CD4-positive, CD25-positive, alpha-beta regulatory T cell (primary cell): ENCODE data around the gene DIO3. TPM values are rescaled to one million over a fixed set of nuclear protein-coding genes. Genes with fewer than 3 reads are reported as not detected.
A peak's percentile ranks its signal among the peaks of the same experiment; 100 is the strongest.

Source experiments
- ATAC-seq, 2 donors: fragments of 150-1000 bp; cut with Tn5 transposase; one replicate each; pipeline ENCODE4 v1.10.0; 2021; ENCODE audit warnings: low read depth in 2 of 2, moderate number of reproducible peaks in 2 of 2, moderate library complexity in 1 of 2
- DNase-seq, 3 donors: peaks; one replicate each; pipeline versions ENCODE4 v3.0.0 to v3.0.0-alpha.2; 2012 to 2022; ENCODE audit warnings: mixed read lengths in 1 of 3
- H3K27ac ChIP-seq: one replicate; pipeline ENCODE4 v1.7.0; 2013; ENCODE audit warnings: mild to moderate bottlenecking, low read length; ENCODE audit not compliant: insufficient read depth, poor library complexity, severe bottlenecking
- H3K27me3 ChIP-seq: one replicate; pipeline ENCODE4 v1.7.0; 2013; ENCODE audit warnings: low read length; ENCODE audit not compliant: control insufficient read depth, insufficient read depth
- H3K36me3 ChIP-seq: one replicate; pipeline ENCODE4 v1.7.0; 2013; ENCODE audit warnings: mild to moderate bottlenecking, low read length, moderate library complexity; ENCODE audit not compliant: control insufficient read depth, insufficient read depth
- H3K4me1 ChIP-seq: 2 replicates; pipeline ENCODE4 v1.7.0; 2013; ENCODE audit warnings: mild to moderate bottlenecking, low read length; ENCODE audit not compliant: insufficient read depth, control insufficient read depth, poor library complexity, severe bottlenecking
- H3K4me3 ChIP-seq: one replicate; pipeline ENCODE4 v1.7.0; 2013; ENCODE audit warnings: low read depth, mild to moderate bottlenecking, low read length, moderate library complexity
- H3K9me3 ChIP-seq, 2 experiments: 1 replicate in 1 of 2; 2 replicates in 1 of 2; pipeline ENCODE4 v1.7.0; 2013; ENCODE audit warnings: low read length in 2 of 2, mild to moderate bottlenecking in 1 of 2, moderate library complexity in 1 of 2; ENCODE audit not compliant: control insufficient read depth in 2 of 2
- H3K27ac Mint-ChIP-seq, 3 donors: one replicate each; pipeline ENCODE4 v1.8.0; 2020 to 2022; ENCODE audit warnings: mild to moderate bottlenecking in 3 of 3, mixed read lengths in 3 of 3, moderate library complexity in 2 of 3
- H3K27me3 Mint-ChIP-seq: one replicate; pipeline ENCODE4 v1.8.0; 2022; ENCODE audit warnings: mild to moderate bottlenecking, mixed read lengths
- H3K36me3 Mint-ChIP-seq: one replicate; pipeline ENCODE4 v1.8.0; 2020; ENCODE audit warnings: mixed read lengths
- H3K4me1 Mint-ChIP-seq, 4 donors: one replicate each; pipeline ENCODE4 v1.8.0; 2020 to 2022; ENCODE audit warnings: mixed read lengths in 4 of 4, mild to moderate bottlenecking in 1 of 4
- H3K4me3 Mint-ChIP-seq, 4 donors: one replicate each; pipeline ENCODE4 v1.8.0; 2020 to 2022; ENCODE audit warnings: mild to moderate bottlenecking in 4 of 4, mixed read lengths in 4 of 4, moderate library complexity in 3 of 4
- H3K9me3 Mint-ChIP-seq, 7 donors: one replicate each; pipeline ENCODE4 v1.8.0; 2020 to 2022; ENCODE audit warnings: mixed read lengths in 7 of 7, mild to moderate bottlenecking in 3 of 7, moderate library complexity in 2 of 7
- polyA plus RNA-seq, 4 donors: library from polyadenylated mRNA; unstranded; fragments of 300-500 nt; fragmentation: Illumina TruSeq; gene quantifications; one replicate each; pipeline ENCODE4 v1.2.3, GENCODE V29; 2021
- total RNA-seq: library from RNA; stranded (reverse); gene quantifications from one replicate; pipeline ENCODE4 v1.2.3, GENCODE V29; 2022

DIO3 gene
- total RNA-seq, result not detected
- not detected for polyA plus RNA-seq

- H3K36me3 Mint-ChIP-seq, result no peaks in the 10 kb centered on the region
- Histone ChIP-seq H3K4me3 (no peak within 1 kb of the TSS), H3K27me3 (peaks cover 3% of the 10 kb centered on the region), H3K4me1 (no peaks in the 10 kb centered on the region), H3K9me3 (no peaks in the 10 kb centered on the region), H3K27ac (no peak within 1 kb of the TSS), H3K36me3 (no peaks in the 10 kb centered on the region)
- DNase-seq (no peak), ATAC-seq (no peak)
- H3K27me3 Mint-ChIP-seq, result peaks cover 50% of the 10 kb centered on the region
- H3K9me3 Mint-ChIP-seq, result peaks cover 0 to 6% (median 0%) of the 10 kb centered on the region in 7 donors
- peaks cover 0 to 9% (median 1%) of the 10 kb centered on the region in 4 donors for H3K4me1 Mint-ChIP-seq
- no peak within 1 kb of the TSS for H3K27ac Mint-ChIP-seq
- H3K4me3 Mint-ChIP-seq, result peak within 1 kb of the TSS in 2 of 4 donors; percentile 71 to 74
Measured at GRCh38 chr14:101561145-101561896, at the start of gene DIO3. TSS of gene DIO3 (plus strand) at chr14:101561495.

- Mint-ChIP-seq H3K27ac (no peak overlapping the region), H3K4me1 (no peaks in the 10 kb centered on the region), H3K4me3 (no peak overlapping the region), H3K9me3 (peaks cover 0 to 10% (median 0%) of the 10 kb centered on the region in 7 donors), H3K36me3 (no peaks in the 10 kb centered on the region), H3K27me3 (no peaks in the 10 kb centered on the region)
- no peak overlapping the region for H3K4me3 ChIP-seq
- no peak overlapping the region for H3K27ac ChIP-seq
- H3K4me1 ChIP-seq, result no peaks in the 10 kb centered on the region
- ATAC-seq (no peak), DNase-seq (no peak)
- H3K36me3 ChIP-seq, result no peaks in the 10 kb centered on the region
- H3K9me3 ChIP-seq, result no peaks in the 10 kb centered on the region
- no peaks in the 10 kb centered on the region for H3K27me3 ChIP-seq
Measured at GRCh38 chr14:101511620-101512375, 49.5 kb upstream of the DIO3 start.

- Histone ChIP-seq H3K27me3 (no peaks in the 10 kb centered on the region), H3K9me3 (no peaks in the 10 kb centered on the region), H3K27ac (no peak overlapping the region), H3K36me3 (no peaks in the 10 kb centered on the region), H3K4me1 (no peaks in the 10 kb centered on the region), H3K4me3 (no peak overlapping the region)
- no peaks in the 10 kb centered on the region for H3K4me1 Mint-ChIP-seq
- H3K36me3 Mint-ChIP-seq, result no peaks in the 10 kb centered on the region
- no peaks in the 10 kb centered on the region for H3K27me3 Mint-ChIP-seq
- H3K27ac Mint-ChIP-seq, result no peak overlapping the region
- ATAC-seq (no peak), DNase-seq (no peak)
- H3K4me3 Mint-ChIP-seq, result no peak overlapping the region
- peaks cover 0 to 10% (median 0%) of the 10 kb centered on the region in 7 donors for H3K9me3 Mint-ChIP-seq
Measured at GRCh38 chr14:101512376-101512695, 49.0 kb upstream of the DIO3 start.

- Mint-ChIP-seq H3K4me3 (no peak overlapping the region), H3K27ac (no peak overlapping the region), H3K36me3 (no peaks in the 10 kb centered on the region), H3K4me1 (no peaks in the 10 kb centered on the region), H3K9me3 (peaks cover 0 to 10% (median 0%) of the 10 kb centered on the region in 7 donors), H3K27me3 (no peaks in the 10 kb centered on the region)
- ATAC-seq (no peak), DNase-seq (no peak)
- Histone ChIP-seq H3K27ac (no peak overlapping the region), H3K4me1 (no peaks in the 10 kb centered on the region), H3K4me3 (no peak overlapping the region), H3K9me3 (no peaks in the 10 kb centered on the region), H3K36me3 (no peaks in the 10 kb centered on the region), H3K27me3 (no peaks in the 10 kb centered on the region)
Measured at GRCh38 chr14:101514136-101514535, 47.2 kb upstream of the DIO3 start.

- no peaks in the 10 kb centered on the region for H3K4me1 Mint-ChIP-seq
- no peaks in the 10 kb centered on the region for H3K9me3 ChIP-seq
- ATAC-seq, result no peak
- H3K9me3 Mint-ChIP-seq, result peaks cover 0 to 10% (median 0%) of the 10 kb centered on the region in 7 donors
- no peaks in the 10 kb centered on the region for H3K36me3 ChIP-seq
- H3K4me3 ChIP-seq, result no peak overlapping the region
- peak overlapping the region in 1 of 4 donors; percentile 21 for H3K4me3 Mint-ChIP-seq
- H3K4me1 ChIP-seq, result no peaks in the 10 kb centered on the region
- no peaks in the 10 kb centered on the region for H3K36me3 Mint-ChIP-seq
- no peaks in the 10 kb centered on the region for H3K27me3 Mint-ChIP-seq
- DNase-seq, result no peak
- no peak overlapping the region for H3K27ac ChIP-seq
- H3K27ac Mint-ChIP-seq, result no peak overlapping the region
- H3K27me3 ChIP-seq, result no peaks in the 10 kb centered on the region
Measured at GRCh38 chr14:101516401-101516800, 44.9 kb upstream of the DIO3 start.

GRCh38 chr14:101518611-101519473, 42.5 kb upstream of the DIO3 start:
- H3K27me3 Mint-ChIP-seq, result no peaks in the 10 kb centered on the region

GRCh38 chr14:101520621-101521472, 40.4 kb upstream of the DIO3 start:
- H3K36me3 Mint-ChIP-seq, result no peaks in the 10 kb centered on the region
- no peak for DNase-seq
- H3K36me3 ChIP-seq, result no peaks in the 10 kb centered on the region
- no peak overlapping the region for H3K4me3 Mint-ChIP-seq
- H3K4me3 ChIP-seq, result no peak overlapping the region
- H3K27ac Mint-ChIP-seq, result no peak overlapping the region
- no peaks in the 10 kb centered on the region for H3K27me3 Mint-ChIP-seq
- no peaks in the 10 kb centered on the region for H3K4me1 Mint-ChIP-seq
- H3K27me3 ChIP-seq, result no peaks in the 10 kb centered on the region
- peaks cover 0 to 4% (median 2%) of the 10 kb centered on the region in 7 donors for H3K9me3 Mint-ChIP-seq
- H3K9me3 ChIP-seq, result no peaks in the 10 kb centered on the region
- no peak for ATAC-seq
- H3K4me1 ChIP-seq, result no peaks in the 10 kb centered on the region
- H3K27ac ChIP-seq, result no peak overlapping the region

More at GRCh38 chr14:101518611-101519473, 42.5 kb upstream of the DIO3 start:
- Mint-ChIP-seq H3K36me3 (no peaks in the 10 kb centered on the region), H3K9me3 (peaks cover 0 to 10% (median 0%) of the 10 kb centered on the region in 7 donors), H3K4me3 (no peak overlapping the region), H3K4me1 (no peaks in the 10 kb centered on the region), H3K27ac (no peak overlapping the region)
- H3K4me1 ChIP-seq, result no peaks in the 10 kb centered on the region
- DNase-seq, result no peak
- no peak overlapping the region for H3K27ac ChIP-seq
- no peaks in the 10 kb centered on the region for H3K27me3 ChIP-seq
- H3K36me3 ChIP-seq, result no peaks in the 10 kb centered on the region
- H3K9me3 ChIP-seq, result no peaks in the 10 kb centered on the region
- ATAC-seq, result no peak
- no peak overlapping the region for H3K4me3 ChIP-seq
